GM21825 (cell line): ENCODE data around the gene NRP1.
"Not testable (repeated sequence)": the region's sequence is repeated elsewhere in the genome, so short reads cannot be mapped to it uniquely, and the experiment has no call there.

ENCODE experiments used
- ATAC-seq: cut with Tn5 transposase; IDR thresholded peaks from one replicate; pipeline ENCODE4 v1.9.1; 2021; ENCODE audit warnings: mild to moderate bottlenecking, moderate library complexity; ENCODE audit not compliant: unreplicated experiment

The NRP1 gene

GRCh38 chr10:33154590-33154989 lies 179.9 kb downstream of the NRP1 start:
- no peak for ATAC-seq

- ATAC-seq = no peak
These were observed 180.5 kb downstream of the NRP1 start for GRCh38 chr10:33153968-33154327.

- no peak for ATAC-seq
These were observed 181.1 kb downstream of the NRP1 start for GRCh38 chr10:33153251-33153967.

- no peak for ATAC-seq
These were observed 181.7 kb downstream of the NRP1 start for GRCh38 chr10:33152750-33153149.

GRCh38 chr10:33152146-33152545 lies 182.3 kb downstream of the NRP1 start:
- no peak for ATAC-seq

- ATAC-seq = no peak
These were observed 183.1 kb downstream of the NRP1 start for GRCh38 chr10:33151344-33151864.

- no peak for ATAC-seq
These were observed 183.6 kb downstream of the NRP1 start for GRCh38 chr10:33150889-33151288.

- ATAC-seq = no peak
These were observed 184.3 kb downstream of the NRP1 start for GRCh38 chr10:33150146-33150545.

GRCh38 chr10:33147013-33147310 lies 187.5 kb downstream of the NRP1 start:
- no peak for ATAC-seq

- ATAC-seq = no peak
These were observed 188.1 kb downstream of the NRP1 start for GRCh38 chr10:33146189-33147012.

- ATAC-seq = no peak
These were observed 188.8 kb downstream of the NRP1 start for GRCh38 chr10:33145451-33146188.

- no peak for ATAC-seq
These were observed 191.2 kb downstream of the NRP1 start for GRCh38 chr10:33143160-33143728.

- ATAC-seq = no peak
These were observed 192.2 kb downstream of the NRP1 start for GRCh38 chr10:33142295-33142694.

GRCh38 chr10:33141251-33141650 lies 193.2 kb downstream of the NRP1 start:
- ATAC-seq = no peak

- no peak for ATAC-seq
These were observed 195.3 kb downstream of the NRP1 start for GRCh38 chr10:33139181-33139646.

- ATAC-seq = not testable (repeated sequence)
These were observed 195.8 kb downstream of the NRP1 start for GRCh38 chr10:33138686-33139085.

- no peak for ATAC-seq
These were observed 197.0 kb downstream of the NRP1 start for GRCh38 chr10:33137356-33138005.

GRCh38 chr10:33136781-33137180 lies 197.7 kb downstream of the NRP1 start:
- no peak for ATAC-seq

GRCh38 chr10:33136271-33136670 lies 198.2 kb downstream of the NRP1 start:
- no peak for ATAC-seq

GRCh38 chr10:33134011-33134751 lies 200.3 kb downstream of the NRP1 start:
- ATAC-seq = peak; percentile 77
